Measurements from ENCODE around the gene CRTAP. TPM values are rescaled to one million over a fixed set of nuclear protein-coding genes. Genes with fewer than 3 reads are reported as not detected.

The CRTAP gene
- total and polyA plus RNA-seq, 2 of the 13 experiments (the other 11 are each of a cell fraction or from before 2014, with no cell fraction given): 54.2 to 119 TPM

- TF ChIP-seq HIC2 (CRISPR knock-in tag; IDR thresholded peaks at IDR 0.05; ENCODE audit: low read depth) (peak; percentile 52; the same call in 1 of the 2 replicates), HCFC1 (IDR thresholded peaks at IDR 0.05; ENCODE audit: low read depth, low read length) (no peak), ZNF569 (CRISPR knock-in tag; IDR thresholded peaks at IDR 0.05; ENCODE audit: borderline replicate concordance) (no peak), ZNF746 (CRISPR knock-in tag; IDR thresholded peaks at IDR 0.05) (no peak; the same call in 1 of the 2 replicates), TAF15 (IDR thresholded peaks at IDR 0.05; ENCODE audit: low read depth, low read length, poor library complexity, severe bottlenecking) (peak; percentile 31), NR2F2 (IDR thresholded peaks at IDR 0.05; ENCODE audit: borderline replicate concordance, low read depth) (no peak), GPN1 (CRISPR knock-in tag; IDR thresholded peaks at IDR 0.05; ENCODE audit: borderline replicate concordance) (no peak), ZNF850 (CRISPR knock-in tag; conservative IDR thresholded peaks at IDR 0.05) (no peak), RARG (CRISPR knock-in tag; IDR thresholded peaks at IDR 0.05; ENCODE audit: low read depth) (no peak), TERF1 (CRISPR knock-in tag; IDR thresholded peaks at IDR 0.05) (no peak), ETS1 (CRISPR knock-in tag; IDR thresholded peaks at IDR 0.05) (no peak), HNF1B (CRISPR knock-in tag; IDR thresholded peaks at IDR 0.05) (no peak), NR0B2 (CRISPR knock-in tag; IDR thresholded peaks at IDR 0.05) (0 out of 2 replicates have a peak, but pooled peaks have one; percentile 65), KLF9 (CRISPR knock-in tag; IDR thresholded peaks at IDR 0.05; ENCODE audit: low read depth) (no peak), CC2D1A (CRISPR knock-in tag; IDR thresholded peaks at IDR 0.05) (0 out of 2 replicates have a peak, but pooled peaks have one; percentile 28), ZNF430 (CRISPR knock-in tag; IDR thresholded peaks at IDR 0.05) (0 out of 2 replicates have a peak, but pooled peaks have one; percentile 29), ZMYM2 (CRISPR knock-in tag; IDR thresholded peaks at IDR 0.05) (no peak), TEAD3 (CRISPR knock-in tag; optimal IDR thresholded peaks at IDR 0.05; ENCODE audit: borderline replicate concordance) (no peak), U2AF2 (IDR thresholded peaks at IDR 0.05; ENCODE audit: low read depth, low read length) (0 out of 2 replicates have a peak, but pooled peaks have one; percentile 61), CTCF (CRISPR knock-in tag; IDR thresholded peaks at IDR 0.05) (no peak; the same call in 1 of the 2 replicates), KAT2B (IDR thresholded peaks at IDR 0.05; ENCODE audit: borderline replicate concordance, low read depth, low read length) (no peak)
Observed at GRCh38 chr3:33113772-33114621, at the start of gene CRTAP (continued).

Measured in HepG2 (cell line).